GM21526 (cell line): ENCODE data around the gene PABPN1L.
"Not testable (repeated sequence)": the region's sequence is repeated elsewhere in the genome, so short reads cannot be mapped to it uniquely, and the experiment has no call there.

Experiments used
- ATAC-seq: cut with Tn5 transposase; IDR thresholded peaks from one replicate; pipeline ENCODE4 v1.9.1; 2021; ENCODE audit warnings: moderate library complexity; ENCODE audit not compliant: unreplicated experiment, low FRiP score

Gene PABPN1L

DNA sequence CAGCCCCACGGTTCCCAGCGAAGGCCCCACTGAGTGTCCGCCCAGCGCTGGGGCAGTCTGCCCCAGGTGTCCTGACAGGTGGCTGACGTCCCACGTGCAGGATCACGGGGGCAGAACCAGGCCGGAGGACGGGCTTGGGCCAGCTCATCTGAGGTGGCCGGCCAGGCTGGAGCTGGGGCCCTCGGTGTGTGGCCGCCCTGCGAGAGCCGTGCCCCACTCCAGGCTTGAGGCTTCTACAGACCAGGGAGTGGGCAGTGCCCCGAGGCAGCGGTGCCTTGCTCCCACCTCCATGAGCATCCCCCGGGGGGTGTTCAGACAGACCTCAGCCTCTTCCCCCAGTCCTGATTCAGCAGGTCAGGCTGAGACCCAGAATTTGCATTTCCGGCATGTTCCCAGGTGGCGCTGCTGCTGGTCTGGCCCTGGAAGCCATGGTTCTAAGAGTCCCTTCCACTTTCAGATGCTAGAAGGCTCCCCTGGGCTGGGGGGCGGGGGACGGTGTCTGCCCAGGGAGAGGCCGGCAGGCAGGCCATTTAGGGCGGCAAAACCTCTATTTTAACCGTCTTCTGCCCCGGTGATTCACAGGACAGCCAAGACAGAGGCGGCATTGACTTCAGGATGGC lies 35.4 kb upstream of the PABPN1L start:
- no peak for ATAC-seq

DNA sequence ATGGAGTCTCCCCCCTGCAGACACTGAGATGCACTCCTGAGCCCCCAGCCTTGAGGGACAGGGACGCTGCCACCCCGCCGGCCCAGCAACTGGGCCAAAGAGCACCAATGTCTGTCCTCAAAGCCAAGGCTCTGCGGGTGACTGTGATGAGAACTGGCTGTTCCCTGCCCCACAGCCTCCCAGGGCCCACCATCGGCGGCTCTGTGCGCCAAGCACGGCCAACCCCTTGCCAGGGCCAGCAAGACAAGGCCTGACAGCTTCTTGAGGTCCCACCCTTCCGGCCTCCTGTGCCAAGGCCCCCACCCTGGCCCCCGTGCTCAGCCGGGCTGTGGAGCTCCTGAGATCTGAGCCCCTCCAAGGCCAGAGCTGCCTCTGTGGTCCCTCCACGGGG lies 34.2 kb upstream of the PABPN1L start:
- ATAC-seq = no peak

- no peak for ATAC-seq
These were observed 33.6 kb upstream of the PABPN1L start for GRCh38 chr16:88899901-88900661.

GRCh38 chr16:88897696-88898425 lies 31.4 kb upstream of the PABPN1L start:
- ATAC-seq = no peak

GRCh38 chr16:88896238-88897070 lies 30.0 kb upstream of the PABPN1L start:
- no peak for ATAC-seq

DNA sequence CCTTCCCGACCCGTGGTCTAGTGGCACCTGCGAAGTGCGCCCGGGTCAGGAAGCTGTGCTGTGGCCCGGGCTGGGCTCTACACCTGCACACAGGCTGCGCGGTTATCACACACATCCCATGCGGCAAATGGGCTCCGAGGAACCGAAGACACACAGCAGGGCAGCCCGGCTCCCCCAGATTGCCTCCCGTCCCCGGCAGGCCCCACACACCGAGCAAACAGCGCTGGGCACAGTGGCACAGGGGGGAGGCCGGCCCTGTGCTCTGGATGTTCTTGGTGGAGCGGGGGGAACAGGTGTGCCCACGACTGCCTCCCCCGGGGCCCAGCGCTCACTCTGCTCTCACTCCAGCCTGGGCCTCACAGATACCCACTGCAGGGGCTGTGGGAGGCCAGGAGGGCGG lies 28.9 kb upstream of the PABPN1L start:
- no peak for ATAC-seq

DNA sequence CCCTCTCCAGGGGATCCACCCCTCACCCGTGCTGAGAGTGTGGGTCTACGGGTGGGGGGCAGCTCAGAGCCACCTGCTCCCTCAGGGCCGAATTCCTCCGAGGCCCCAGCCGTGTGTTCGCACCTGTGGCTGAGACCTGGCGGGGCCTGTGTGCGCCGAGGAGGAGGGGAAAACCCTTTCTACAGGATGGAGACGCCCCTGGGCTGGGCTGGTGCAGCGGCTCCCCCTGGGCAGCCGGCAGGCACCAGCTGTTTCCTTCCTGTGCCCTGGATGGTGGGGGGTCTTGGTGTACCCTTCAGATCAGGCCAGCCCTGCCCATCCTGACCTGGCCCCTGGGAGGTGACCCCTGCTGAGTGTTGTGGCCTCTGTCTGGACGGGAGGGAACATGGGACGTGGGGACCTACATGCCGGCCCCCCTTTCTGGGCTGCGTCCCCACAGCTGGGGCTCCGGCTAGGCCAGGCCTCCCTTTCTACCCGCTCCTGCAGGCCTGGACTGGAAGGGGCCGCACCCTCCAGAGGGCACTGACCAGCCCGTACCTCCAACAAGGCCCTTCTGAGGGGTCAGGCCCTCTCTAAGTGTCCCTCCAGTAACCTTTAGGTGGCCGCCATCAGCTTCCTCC lies 28.3 kb upstream of the PABPN1L start:
- ATAC-seq = no peak

- not testable (repeated sequence) for ATAC-seq
These were observed 27.8 kb upstream of the PABPN1L start for GRCh38 chr16:88894266-88894665.

DNA sequence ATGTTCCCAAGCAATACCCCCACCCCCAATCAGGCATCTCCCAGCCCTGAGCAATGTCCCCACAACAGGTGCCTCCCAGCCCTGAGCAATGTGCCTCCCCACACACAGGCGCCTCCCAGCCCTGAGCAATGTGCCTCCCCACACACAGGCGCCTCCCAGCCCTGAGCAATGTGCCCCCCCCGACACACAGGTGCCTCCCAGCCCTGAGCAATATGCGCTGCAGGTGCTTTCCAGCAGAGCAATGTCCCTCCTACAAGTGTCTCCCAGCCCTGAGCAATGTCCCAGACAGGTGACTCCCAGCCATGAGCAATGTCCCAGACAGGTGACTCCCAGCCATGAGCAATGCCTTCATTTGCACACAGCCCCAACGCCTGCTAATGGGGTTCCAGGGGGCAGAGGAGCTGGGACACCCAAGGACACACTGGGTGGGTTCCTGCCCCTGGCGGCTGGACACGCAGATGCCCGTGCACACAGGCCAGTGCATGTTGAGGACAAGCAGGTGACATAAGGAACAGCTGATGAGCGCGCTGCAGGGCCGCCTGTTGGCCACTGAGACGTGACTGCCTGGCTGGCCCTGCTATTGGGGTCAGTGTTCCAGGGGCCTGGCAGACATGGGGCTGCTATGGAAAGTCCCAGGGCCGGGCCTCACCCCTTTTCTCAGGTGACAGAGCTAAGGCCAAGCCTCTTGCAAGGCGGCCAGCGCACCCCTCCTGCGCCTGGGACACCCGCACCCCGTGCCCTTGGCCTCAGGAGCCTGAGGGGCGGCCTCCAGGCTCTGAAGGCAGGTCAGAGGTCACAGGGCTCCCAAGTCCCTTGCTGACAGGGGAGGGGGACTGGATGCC lies 26.9 kb upstream of the PABPN1L start:
- no peak for ATAC-seq

- no peak for ATAC-seq
These were observed 25.6 kb upstream of the PABPN1L start for GRCh38 chr16:88892065-88892464.

DNA sequence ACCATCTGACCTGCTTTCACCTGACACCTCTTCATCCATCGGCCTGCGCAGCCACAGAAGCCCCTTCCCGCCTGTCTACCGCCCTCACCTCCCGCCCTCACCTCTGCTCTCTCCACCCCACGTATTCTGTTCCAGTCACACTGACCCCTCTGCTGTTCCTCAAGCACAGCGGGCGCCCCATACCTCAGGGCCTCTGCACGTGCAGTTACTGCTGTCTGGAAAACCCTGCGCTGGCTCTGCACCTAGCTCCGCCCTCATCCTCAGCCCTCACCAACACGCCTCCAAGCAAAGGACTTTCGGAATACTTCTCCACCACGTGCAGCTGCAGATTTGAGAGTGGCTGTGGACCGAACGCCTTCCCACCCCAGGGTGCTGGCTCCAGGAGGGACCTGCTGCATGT lies 24.6 kb upstream of the PABPN1L start:
- ATAC-seq = no peak

GRCh38 chr16:88889702-88890352 lies 23.4 kb upstream of the PABPN1L start:
- ATAC-seq = not testable (repeated sequence)

DNA sequence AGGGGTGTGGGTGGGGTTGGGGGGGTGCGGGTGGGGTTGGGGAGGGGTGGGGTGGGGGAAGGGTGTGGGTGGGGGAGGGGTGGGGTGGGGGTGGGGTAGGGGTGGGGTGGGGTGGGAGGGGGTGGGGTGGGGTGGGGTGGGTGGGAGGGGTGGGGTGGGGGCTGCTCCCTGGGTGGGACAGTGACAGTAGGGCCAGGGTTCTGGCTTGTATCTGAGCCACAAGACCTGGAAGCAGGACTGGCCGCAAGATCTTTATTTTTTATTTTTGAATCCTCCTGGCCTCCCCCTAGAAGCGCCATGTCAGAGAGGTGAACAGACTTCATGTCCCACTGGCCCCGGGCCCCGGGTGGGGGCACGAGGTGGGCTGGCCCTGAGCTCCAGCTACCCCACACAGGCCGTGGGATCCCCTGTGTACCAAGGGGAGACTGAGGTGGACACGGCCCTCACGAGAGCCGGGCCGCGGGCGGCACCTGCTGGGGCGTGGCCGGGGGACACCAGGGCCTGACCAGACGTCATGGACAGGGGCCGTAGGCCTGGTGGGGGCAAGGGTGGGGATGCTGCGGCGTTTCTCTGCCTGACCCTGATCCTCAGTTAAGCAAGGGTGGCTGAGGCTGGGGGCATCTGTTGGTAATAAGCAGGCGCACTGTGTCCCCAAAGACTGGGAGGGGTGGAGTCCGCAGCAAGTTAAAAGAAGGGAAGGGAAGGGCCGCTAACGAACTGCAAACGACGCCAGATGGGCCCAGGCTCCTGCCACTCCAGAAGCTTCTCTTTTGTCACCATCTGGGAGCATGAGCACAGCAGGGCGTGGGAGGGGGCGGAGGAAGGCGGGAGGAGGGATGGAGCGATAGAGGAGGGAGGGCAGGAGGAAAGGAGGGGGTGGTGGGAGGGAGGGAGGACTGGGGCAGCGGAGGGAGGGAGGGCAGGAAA lies 22.3 kb upstream of the PABPN1L start:
- ATAC-seq = no peak

DNA sequence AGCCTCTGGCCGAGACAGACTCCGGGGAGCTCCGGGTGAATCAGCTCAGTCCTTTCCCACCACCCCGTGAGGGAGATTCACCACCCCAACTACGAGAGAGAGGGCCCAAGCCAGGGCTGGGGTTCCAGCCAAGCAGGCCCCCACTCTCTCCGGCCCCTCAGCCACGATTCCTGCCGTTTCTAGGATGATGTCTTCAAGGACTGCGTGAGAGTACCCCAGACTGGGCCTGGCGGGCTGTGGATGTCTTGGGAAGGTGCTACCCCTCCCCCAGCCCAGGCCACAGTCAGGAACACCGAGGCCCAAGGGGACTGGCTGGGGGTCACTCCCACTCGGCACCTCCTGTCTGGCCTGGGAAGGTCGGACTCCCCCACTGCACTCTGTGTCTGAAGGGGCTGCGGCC lies 21.6 kb upstream of the PABPN1L start:
- no peak for ATAC-seq

DNA sequence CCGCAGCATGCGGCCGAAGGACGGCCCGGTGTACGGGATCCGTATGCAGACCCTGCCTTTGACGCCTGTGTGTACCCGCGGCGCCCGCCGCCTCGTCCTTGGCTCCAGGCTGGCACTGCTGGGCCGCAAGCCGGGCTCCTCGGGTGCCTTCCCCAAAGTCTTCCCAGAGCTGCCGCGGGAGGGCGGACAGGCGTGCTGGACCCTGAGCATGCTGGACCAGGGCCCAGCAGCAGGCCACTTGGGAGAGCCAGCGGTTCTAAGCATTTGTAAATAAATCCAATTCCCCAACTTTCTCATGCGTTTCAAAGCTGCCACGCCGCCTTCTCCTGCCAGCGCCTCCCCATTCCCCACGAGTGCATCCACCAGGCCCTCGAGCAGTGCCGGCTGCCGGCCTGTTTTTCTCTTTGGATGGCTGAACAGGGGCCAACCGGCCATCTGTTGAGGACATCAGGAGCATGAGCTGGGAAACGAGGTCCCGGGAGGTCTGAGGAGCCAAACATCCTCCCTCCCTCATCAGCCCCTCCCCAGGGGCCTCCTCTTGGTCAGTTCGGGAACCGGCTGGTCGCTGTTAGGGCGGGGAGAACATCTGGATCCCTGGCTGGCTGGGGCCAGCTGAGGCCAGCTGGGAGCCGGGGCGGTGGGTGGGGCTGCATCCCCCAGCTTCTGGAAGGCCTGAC lies 20.5 kb upstream of the PABPN1L start:
- no peak for ATAC-seq

GRCh38 chr16:88886420-88886844 lies 20.0 kb upstream of the PABPN1L start:
- no peak for ATAC-seq

DNA sequence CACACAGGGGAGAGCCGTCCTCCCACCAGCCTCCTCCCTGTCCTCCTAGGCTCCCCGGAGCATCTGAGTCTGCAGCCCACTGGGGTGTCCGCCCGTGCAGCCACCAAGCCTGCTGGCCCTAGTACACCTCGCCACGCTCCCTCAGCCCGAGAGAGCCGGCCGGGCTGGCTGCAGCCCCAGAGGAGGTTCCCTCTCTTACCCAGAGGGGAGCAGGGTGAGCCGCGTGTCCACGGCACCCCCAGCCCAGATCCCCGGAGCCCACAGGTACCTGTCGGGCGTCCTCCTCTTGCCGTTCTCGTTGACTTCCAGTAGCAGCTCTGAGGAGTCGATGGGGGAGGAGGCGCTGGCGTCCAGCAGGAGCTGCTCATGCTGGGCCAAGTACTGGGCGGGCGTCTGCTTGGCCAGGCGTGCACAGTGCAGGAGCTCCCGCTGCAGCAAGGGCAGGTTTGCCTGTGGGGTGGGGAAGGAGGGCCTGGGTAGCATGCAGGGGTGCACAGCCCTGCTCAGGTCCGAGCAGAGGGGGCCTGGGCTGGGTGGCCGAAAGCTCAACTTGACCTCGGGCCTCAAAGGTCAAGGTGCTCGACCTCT lies 19.3 kb upstream of the PABPN1L start:
- no peak for ATAC-seq
